Measurements from ENCODE around the gene PIGC. TPM values are rescaled to one million over a fixed set of nuclear protein-coding genes. Genes with fewer than 3 reads are reported as not detected.

The PIGC gene
- total and polyA plus RNA-seq, 3 donors from 2014 or later: 25.2 to 45.6 (median 31.3) TPM

DNA sequence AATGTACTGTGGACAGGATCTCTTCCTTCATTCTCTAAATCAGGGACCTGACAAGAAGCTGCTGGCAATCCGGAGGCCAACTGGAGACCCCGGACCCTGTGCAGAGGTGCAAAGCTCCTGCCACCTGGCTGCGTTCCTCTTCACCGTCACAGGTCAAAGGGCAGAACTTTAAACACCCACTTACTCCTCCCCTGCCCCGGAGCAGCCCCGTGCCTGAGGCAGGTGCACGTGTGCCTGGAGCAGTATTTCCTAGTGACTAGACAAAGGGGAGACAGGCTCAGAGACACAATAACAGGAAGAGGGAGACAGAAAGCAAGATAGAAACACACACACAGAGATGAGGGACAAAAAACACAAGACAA lies 6.6 kb upstream of the PIGC start:
- DNase-seq: no peak
- intact Hi-C loops (cut with DNase I; ENCODE audit: low total_unique reads): no loop called here
- no peaks in the 10 kb centered on the region for H3K9me3 ChIP-seq
- peaks cover 12% of the 10 kb centered on the region for H3K4me1 ChIP-seq
- H3K4me3 ChIP-seq: no peak overlapping the region
- no peaks in the 10 kb centered on the region for H3K36me3 ChIP-seq (ENCODE audit: low read depth, missing control alignments)
- peak overlapping the region in 1 of 2 donors; percentile 8 for H3K27ac ChIP-seq
- WGBS, 2 donors: 46 to 55% methylated on average over 6 to 7 of the region's 7 CpGs
- TF ChIP-seq, protein P1, sequence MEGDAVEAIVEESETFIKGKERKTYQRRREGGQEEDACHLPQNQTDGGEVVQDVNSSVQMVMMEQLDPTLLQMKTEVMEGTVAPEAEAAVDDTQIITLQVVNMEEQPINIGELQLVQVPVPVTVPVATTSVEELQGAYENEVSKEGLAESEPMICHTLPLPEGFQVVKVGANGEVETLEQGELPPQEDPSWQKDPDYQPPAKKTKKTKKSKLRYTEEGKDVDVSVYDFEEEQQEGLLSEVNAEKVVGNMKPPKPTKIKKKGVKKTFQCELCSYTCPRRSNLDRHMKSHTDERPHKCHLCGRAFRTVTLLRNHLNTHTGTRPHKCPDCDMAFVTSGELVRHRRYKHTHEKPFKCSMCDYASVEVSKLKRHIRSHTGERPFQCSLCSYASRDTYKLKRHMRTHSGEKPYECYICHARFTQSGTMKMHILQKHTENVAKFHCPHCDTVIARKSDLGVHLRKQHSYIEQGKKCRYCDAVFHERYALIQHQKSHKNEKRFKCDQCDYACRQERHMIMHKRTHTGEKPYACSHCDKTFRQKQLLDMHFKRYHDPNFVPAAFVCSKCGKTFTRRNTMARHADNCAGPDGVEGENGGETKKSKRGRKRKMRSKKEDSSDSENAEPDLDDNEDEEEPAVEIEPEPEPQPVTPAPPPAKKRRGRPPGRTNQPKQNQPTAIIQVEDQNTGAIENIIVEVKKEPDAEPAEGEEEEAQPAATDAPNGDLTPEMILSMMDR (IDR thresholded peaks at IDR 0.05): no peak
- TF ChIP-seq POLR2A (IDR thresholded peaks at IDR 0.05): no peak
- H3K27me3 ChIP-seq: no peaks in the 10 kb centered on the region

DNA sequence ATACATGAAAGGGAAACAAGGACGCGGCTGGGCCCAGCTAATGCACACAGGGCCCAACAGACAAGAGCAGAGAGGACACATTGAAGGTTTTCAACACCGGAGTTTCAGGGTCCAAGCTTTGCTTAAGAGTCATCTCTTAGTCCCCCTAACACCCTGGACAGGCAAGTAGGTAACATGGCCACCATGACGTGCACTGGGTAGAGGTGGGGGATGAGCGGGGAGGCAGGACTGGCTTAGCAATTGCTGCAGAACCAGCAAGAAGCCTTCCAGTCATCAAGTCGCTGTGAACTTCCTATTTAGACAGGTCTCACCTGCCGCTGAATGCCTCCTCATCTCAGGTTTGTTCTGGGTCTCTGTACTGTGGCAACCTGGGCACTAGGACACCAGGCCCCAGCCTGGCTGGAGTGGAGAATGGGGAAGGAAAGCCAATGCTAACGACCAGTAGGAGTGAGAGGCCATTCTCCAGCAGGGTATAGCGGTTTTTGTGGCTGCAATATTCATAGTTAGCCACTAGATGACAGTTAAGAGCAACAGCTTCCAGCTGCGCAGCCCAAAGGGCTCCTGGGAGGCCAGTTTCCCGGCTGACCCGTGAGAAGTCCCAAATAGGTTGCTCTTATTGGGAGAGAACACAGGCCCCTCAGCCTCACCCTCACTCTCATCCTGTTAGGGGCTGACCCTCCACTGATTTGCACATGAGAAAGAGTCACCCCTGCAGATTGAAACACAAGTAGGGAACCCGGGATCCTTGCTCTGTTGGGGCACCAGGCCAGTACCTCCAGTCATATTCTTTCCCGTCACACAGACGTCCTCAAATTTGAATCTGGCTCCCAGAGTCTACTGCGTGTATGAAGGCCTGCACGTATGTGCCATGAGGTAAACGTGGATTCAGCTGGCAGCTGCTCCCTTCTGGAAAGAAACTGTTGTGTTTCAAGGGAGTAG lies 6.0 kb upstream of the PIGC start:
- no peaks in the 10 kb centered on the region for H3K27me3 ChIP-seq
- TF ChIP-seq POLR2A (IDR thresholded peaks at IDR 0.05): no peak
- TF ChIP-seq, protein P1 (IDR thresholded peaks at IDR 0.05): peak; percentile 90 to 96 (median 94)
- no peaks in the 10 kb centered on the region for H3K36me3 ChIP-seq (ENCODE audit: low read depth, missing control alignments)
- H3K4me3 ChIP-seq: no peak overlapping the region
- H3K4me1 ChIP-seq: peaks cover 12% of the 10 kb centered on the region
- H3K27ac ChIP-seq: no peak overlapping the region
- peak; percentile 71 for DNase-seq
- no peaks in the 10 kb centered on the region for H3K9me3 ChIP-seq
- 30 to 50% methylated on average over 14 to 18 of the region's 18 CpGs for WGBS, 2 donors
- intact Hi-C loops (cut with DNase I; ENCODE audit: low total_unique reads): loop anchor here (5.0 kb wide), 1 partner anchor 272 kb away; no protein-coding TSS in a partner anchor

DNA sequence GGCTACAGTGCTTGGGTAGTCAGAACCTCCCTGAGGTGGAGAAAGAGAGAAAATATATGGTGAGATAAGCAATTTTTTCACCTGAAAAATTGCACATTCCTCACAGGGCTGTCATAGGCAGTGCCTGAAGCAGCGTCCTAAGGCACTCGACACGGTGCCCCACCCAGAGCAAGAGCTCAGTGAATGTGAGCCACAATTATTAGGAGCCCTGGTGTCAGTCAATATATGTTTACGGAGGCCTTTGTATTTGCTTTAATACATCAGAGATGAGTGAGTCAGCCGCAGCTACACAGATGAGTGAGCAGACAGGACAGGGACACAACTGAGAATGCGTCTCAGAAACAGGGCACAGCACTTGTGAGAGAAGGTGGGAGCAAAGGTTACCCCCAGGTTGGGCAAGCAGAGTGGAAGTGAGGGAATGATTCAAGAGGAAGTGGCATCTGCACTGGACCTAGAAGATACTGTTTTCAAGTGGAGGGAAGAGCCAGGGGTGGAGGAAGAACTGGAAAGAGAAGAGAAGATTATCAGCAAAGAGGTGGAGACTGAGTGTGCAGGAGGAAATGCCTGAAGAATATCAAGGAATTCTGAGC lies 5.2 kb upstream of the PIGC start:
- no peaks in the 10 kb centered on the region for H3K9me3 ChIP-seq
- H3K4me1 ChIP-seq: peaks cover 15% of the 10 kb centered on the region
- H3K27me3 ChIP-seq: no peaks in the 10 kb centered on the region
- H3K36me3 ChIP-seq (ENCODE audit: low read depth, missing control alignments): no peaks in the 10 kb centered on the region
- DNase-seq: no peak
- no peak overlapping the region for H3K4me3 ChIP-seq
- H3K27ac ChIP-seq: no peak overlapping the region
- intact Hi-C loops (cut with DNase I; ENCODE audit: low total_unique reads): loop anchor here (5.0 kb wide), 1 partner anchor 273 kb away; no protein-coding TSS in a partner anchor
- WGBS, 2 donors: 80 to 86% methylated on average over 6 of the region's 6 CpGs
- TF ChIP-seq, protein P1 (IDR thresholded peaks at IDR 0.05): no peak
- TF ChIP-seq POLR2A (IDR thresholded peaks at IDR 0.05): no peak

DNA sequence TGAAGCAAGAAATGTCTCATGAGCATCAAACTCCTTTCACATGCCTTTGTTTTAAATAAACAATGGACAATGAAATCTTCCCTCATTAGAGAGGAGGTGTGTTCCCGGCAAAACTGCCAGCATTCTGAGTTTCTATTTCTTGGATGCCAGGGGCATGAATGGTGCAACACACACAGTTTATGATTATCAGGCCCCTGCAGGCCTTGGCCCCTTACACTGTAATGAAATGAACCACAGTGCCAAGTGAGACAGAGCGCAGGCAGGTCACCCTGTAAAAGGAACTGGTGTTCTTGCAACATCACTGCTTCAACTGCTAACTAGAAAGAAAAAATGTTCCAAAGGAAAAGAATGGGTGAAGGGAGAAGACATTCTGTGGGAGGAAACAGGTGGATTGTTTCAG lies 3.8 kb upstream of the PIGC start:
- TF ChIP-seq POLR2A (IDR thresholded peaks at IDR 0.05): no peak
- TF ChIP-seq, protein P1 (IDR thresholded peaks at IDR 0.05): no peak
- Histone ChIP-seq H3K27me3 (no peaks in the 10 kb centered on the region), H3K9me3 (no peaks in the 10 kb centered on the region), H3K4me1 (peaks cover 16% of the 10 kb centered on the region), H3K27ac (no peak overlapping the region), H3K36me3 (ENCODE audit: low read depth, missing control alignments) (no peaks in the 10 kb centered on the region), H3K4me3 (no peak overlapping the region)
- WGBS, 2 donors: 59 to 82% methylated on average over 2 of the region's 2 CpGs
- intact Hi-C loops (cut with DNase I; ENCODE audit: low total_unique reads): loop anchor here (5.0 kb wide), 1 partner anchor 275 kb away; no protein-coding TSS in a partner anchor
- no peak for DNase-seq
